ENCODE data around the gene ANK2.

- no peak for TF ChIP-seq CENPBD1 (CRISPR knock-in tag; IDR thresholded peaks at IDR 0.05; ENCODE audit: borderline replicate concordance, low read depth)
- TF ChIP-seq ESRRA (CRISPR knock-in tag; IDR thresholded peaks at IDR 0.05; ENCODE audit: low read depth) = no peak
- no peak for TF ChIP-seq CTCF (CRISPR knock-in tag; IDR thresholded peaks at IDR 0.05)
- TF ChIP-seq E2F5 (CRISPR knock-in tag; conservative IDR thresholded peaks at IDR 0.05) = no peak
- TF ChIP-seq NFRKB (IDR thresholded peaks at IDR 0.05) = no peak
- TF ChIP-seq CBX1 (IDR thresholded peaks at IDR 0.05; ENCODE audit: low read depth) = no peak
- peak; percentile 6; the same call in 1 of the 2 replicates for TF ChIP-seq CEBPB (IDR thresholded peaks at IDR 0.05; ENCODE audit: borderline replicate concordance, low read depth, low read length)
- peak; percentile 78 for TF ChIP-seq NR2F6 (IDR thresholded peaks at IDR 0.05)
- peak; percentile 84 for TF ChIP-seq NR2F6 (CRISPR knock-in tag; IDR thresholded peaks at IDR 0.05)
Measured at GRCh38 chr4:113141901-113142346, 92.5 kb downstream of the ANK2 start.
